ENCODE measurements around the gene ZMYND15. TPM values are rescaled to one million over a fixed set of nuclear protein-coding genes. Genes with fewer than 3 reads are reported as not detected.
A peak's percentile ranks its signal among the peaks of the same experiment; 100 is the strongest.

ZMYND15 gene
- total and polyA plus RNA-seq, 2 of the 13 experiments (the other 11 are each of a cell fraction or from before 2014, with no cell fraction given), result 0.24 to 2.7 TPM

DNA sequence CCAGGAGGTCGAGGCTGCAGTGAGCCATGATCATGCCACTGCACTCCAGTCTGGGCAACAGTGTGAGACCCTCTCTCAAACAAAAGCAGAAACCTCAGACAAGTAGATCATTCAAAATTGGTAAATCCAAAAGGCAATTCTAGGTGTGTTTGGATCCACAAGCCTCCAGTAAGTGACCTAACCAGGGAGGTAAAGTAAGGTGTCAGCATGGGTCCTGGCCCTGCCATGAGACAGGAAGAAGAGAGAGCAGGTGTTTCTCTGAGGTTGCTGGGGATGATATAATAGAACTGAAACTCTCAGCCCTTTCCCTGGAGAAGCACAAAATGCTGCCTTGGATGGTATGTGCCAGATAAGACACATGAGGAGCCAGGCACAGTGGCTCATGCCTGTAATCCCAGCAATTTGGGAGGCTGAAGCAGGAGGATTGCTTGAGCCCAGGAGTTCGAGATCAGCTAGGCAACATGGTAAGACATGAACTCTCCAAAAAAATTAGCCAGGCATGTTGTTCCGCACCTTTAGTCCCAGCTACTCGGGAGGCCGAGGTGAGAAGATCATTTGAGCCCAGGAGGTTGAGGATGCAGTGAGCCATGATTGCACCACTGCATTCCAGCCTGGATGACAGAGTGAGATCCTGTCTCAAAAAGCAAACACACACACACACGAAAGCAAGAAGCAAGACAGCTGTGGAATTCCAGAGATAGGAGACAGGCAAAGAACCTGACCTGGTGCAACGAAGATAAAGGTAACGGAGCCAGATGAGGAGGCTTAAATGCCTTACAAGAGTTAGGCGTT lies 38.5 kb downstream of the ZMYND15 start (continued):
- TF ChIP-seq ZNF746 (CRISPR knock-in tag; IDR thresholded peaks at IDR 0.05), result peak; percentile 51; the same call in 1 of the 2 replicates
- no peak for TF ChIP-seq AGO2 (optimal IDR thresholded peaks at IDR 0.05; ENCODE audit: low read depth, low read length)
- no peak for TF ChIP-seq ZNF260 (CRISPR knock-in tag; IDR thresholded peaks at IDR 0.05; ENCODE audit: borderline replicate concordance, low read depth)
- TF ChIP-seq SIX1 (CRISPR knock-in tag; IDR thresholded peaks at IDR 0.05; ENCODE audit: borderline replicate concordance), result peak; percentile 73; the same call in 1 of the 2 replicates
- TF ChIP-seq, protein P1, sequence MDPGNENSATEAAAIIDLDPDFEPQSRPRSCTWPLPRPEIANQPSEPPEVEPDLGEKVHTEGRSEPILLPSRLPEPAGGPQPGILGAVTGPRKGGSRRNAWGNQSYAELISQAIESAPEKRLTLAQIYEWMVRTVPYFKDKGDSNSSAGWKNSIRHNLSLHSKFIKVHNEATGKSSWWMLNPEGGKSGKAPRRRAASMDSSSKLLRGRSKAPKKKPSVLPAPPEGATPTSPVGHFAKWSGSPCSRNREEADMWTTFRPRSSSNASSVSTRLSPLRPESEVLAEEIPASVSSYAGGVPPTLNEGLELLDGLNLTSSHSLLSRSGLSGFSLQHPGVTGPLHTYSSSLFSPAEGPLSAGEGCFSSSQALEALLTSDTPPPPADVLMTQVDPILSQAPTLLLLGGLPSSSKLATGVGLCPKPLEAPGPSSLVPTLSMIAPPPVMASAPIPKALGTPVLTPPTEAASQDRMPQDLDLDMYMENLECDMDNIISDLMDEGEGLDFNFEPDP (CRISPR knock-in tag; conservative IDR thresholded peaks at IDR 0.05), result no peak
- no peak for TF ChIP-seq DNMT1 (CRISPR knock-in tag; IDR thresholded peaks at IDR 0.05)
- TF ChIP-seq ATRX (CRISPR knock-in tag; IDR thresholded peaks at IDR 0.05; ENCODE audit: borderline replicate concordance), result no peak
- no peak for TF ChIP-seq ZNF577 (CRISPR knock-in tag; IDR thresholded peaks at IDR 0.05; ENCODE audit: borderline replicate concordance, low read depth)
- TF ChIP-seq ZNF749 (CRISPR knock-in tag; IDR thresholded peaks at IDR 0.05; ENCODE audit: borderline replicate concordance), result no peak
- TF ChIP-seq MED1 (CRISPR knock-in tag; IDR thresholded peaks at IDR 0.05), result peak; percentile 93
- TF ChIP-seq, protein P2, sequence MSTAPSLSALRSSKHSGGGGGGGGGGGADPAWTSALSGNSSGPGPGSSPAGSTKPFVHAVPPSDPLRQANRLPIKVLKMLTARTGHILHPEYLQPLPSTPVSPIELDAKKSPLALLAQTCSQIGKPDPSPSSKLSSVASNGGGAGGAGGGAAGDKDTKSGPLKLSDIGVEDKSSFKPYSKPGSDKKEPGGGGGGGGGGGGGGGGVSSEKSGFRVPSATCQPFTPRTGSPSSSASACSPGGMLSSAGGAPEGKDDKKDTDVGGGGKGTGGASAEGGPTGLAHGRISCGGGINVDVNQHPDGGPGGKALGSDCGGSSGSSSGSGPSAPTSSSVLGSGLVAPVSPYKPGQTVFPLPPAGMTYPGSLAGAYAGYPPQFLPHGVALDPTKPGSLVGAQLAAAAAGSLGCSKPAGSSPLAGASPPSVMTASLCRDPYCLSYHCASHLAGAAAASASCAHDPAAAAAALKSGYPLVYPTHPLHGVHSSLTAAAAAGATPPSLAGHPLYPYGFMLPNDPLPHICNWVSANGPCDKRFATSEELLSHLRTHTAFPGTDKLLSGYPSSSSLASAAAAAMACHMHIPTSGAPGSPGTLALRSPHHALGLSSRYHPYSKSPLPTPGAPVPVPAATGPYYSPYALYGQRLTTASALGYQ (CRISPR knock-in tag; IDR thresholded peaks at IDR 0.05), result peak; percentile 57; the same call in 1 of the 2 replicates
- no peak for TF ChIP-seq DR1 (CRISPR knock-in tag; IDR thresholded peaks at IDR 0.05)
- no peak for TF ChIP-seq PCBP2 (optimal IDR thresholded peaks at IDR 0.05; ENCODE audit: low read depth, low read length, poor library complexity, severe bottlenecking)
- no peak for TF ChIP-seq SETDB1 (CRISPR knock-in tag; IDR thresholded peaks at IDR 0.05; ENCODE audit: borderline replicate concordance)
- no peak for TF ChIP-seq POLR2AphosphoS2 (IDR thresholded peaks at IDR 0.05; ENCODE audit: low read depth, low read length)
- no peak for TF ChIP-seq ZFP36L2 (CRISPR knock-in tag; IDR thresholded peaks at IDR 0.05)
- peak; percentile 62 for TF ChIP-seq SKI (IDR thresholded peaks at IDR 0.05; ENCODE audit: partially characterized antibody)
- peak; percentile 81 for TF ChIP-seq RFXAP (CRISPR knock-in tag; IDR thresholded peaks at IDR 0.05; ENCODE audit: borderline replicate concordance)
- TF ChIP-seq, protein P3, sequence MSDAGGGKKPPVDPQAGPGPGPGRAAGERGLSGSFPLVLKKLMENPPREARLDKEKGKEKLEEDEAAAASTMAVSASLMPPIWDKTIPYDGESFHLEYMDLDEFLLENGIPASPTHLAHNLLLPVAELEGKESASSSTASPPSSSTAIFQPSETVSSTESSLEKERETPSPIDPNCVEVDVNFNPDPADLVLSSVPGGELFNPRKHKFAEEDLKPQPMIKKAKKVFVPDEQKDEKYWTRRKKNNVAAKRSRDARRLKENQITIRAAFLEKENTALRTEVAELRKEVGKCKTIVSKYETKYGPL (CRISPR knock-in tag; IDR thresholded peaks at IDR 0.05), result no peak
- TF ChIP-seq GATAD1 (CRISPR knock-in tag; IDR thresholded peaks at IDR 0.05), result peak; percentile 56; the same call in 1 of the 2 replicates
- no peak for TF ChIP-seq ZNF282 (IDR thresholded peaks at IDR 0.05; ENCODE audit: partially characterized antibody)
- TF ChIP-seq MTA3 (CRISPR knock-in tag; IDR thresholded peaks at IDR 0.05), result no peak
- TF ChIP-seq MXD4 (CRISPR knock-in tag; IDR thresholded peaks at IDR 0.05), result no peak
- TF ChIP-seq, protein P4, sequence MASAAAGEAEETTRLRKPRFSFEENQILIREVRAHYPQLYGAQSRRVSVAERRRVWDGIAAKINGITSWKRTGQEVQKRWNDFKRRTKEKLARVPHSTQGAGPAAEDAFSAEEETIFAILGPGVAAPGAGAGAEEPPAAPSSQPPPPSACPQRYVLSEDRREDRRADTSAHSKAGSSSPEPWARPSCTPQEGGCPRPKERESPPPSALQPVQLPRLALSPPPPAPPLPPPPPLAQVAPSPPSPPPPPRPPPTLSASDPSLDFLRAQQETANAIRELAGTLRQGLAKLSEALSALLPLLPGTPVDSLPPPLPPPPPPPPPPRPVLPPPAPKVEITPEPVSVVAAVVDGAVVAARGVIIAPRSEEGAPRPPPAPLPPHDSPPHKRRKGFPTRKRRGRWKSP (CRISPR knock-in tag; IDR thresholded peaks at IDR 0.05), result no peak
- peak; percentile 69; the same call in 1 of the 2 replicates for TF ChIP-seq KAT7 (CRISPR knock-in tag; IDR thresholded peaks at IDR 0.05; ENCODE audit: borderline replicate concordance)
- 0 out of 2 replicates have a peak, but pooled peaks have one; percentile 22 for TF ChIP-seq PPARG (CRISPR knock-in tag; conservative IDR thresholded peaks at IDR 0.05)
